Ovary (tissue), 10 donors: ENCODE data around the gene ZNHIT1. TPM values are rescaled to one million over a fixed set of nuclear protein-coding genes. Genes with fewer than 3 reads are reported as not detected.

ENCODE experiments used
- DNase-seq, 5 donors: peaks; one replicate each; pipeline ENCODE4 v3.0.0-alpha.2; 2019 to 2020
- H3K27ac ChIP-seq, 2 donors: fragments of 200-600 bp; one replicate each; pipeline versions ENCODE4 v1.5.1 to v1.8.0; 2019 to 2022
- H3K27me3 ChIP-seq: fragments of 200-600 bp; one replicate; pipeline ENCODE4 v1.8.0; 2022
- H3K36me3 ChIP-seq: fragments of 200-600 bp; sonication (generic); one replicate; pipeline ENCODE4 v1.5.1; 2019
- H3K4me1 ChIP-seq: one replicate; pipeline ENCODE4 v1.8.1; 2013; ENCODE audit warnings: mild to moderate bottlenecking, moderate library complexity; ENCODE audit not compliant: insufficient read depth
- H3K4me3 ChIP-seq: fragments of 200-600 bp; sonication (generic); one replicate; pipeline ENCODE4 v1.5.1; 2017
- H3K9me3 ChIP-seq, 2 donors: fragments of 200-600 bp in 1 of 2; sonication (generic) in 1 of 2; one replicate each; pipeline versions ENCODE4 v1.5.1 to v1.8.1; 2013 to 2019; ENCODE audit warnings: mild to moderate bottlenecking in 1 of 2, moderate library complexity in 1 of 2
- CTCF ChIP-seq, 3 donors: fragments of 450-650 bp in 2 of 3; fragments of 200-600 bp in 1 of 3; IDR thresholded peaks; one replicate each; pipeline versions ENCODE4 v1.5.1 to v1.8.0; 2016 to 2022; ENCODE audit warnings: antibody characterized with exemption in 3 of 3, mild to moderate bottlenecking in 1 of 3
- EP300 ChIP-seq: sonication (generic); formaldehyde crosslinking; IDR thresholded peaks from one replicate; pipeline ENCODE4 v1.6.1; 2017; ENCODE audit warnings: antibody characterized with exemption
- POLR2A ChIP-seq: fragments of 450-650 bp; IDR thresholded peaks from one replicate; pipeline ENCODE4 v1.6.1; 2017; ENCODE audit warnings: antibody characterized with exemption, mild to moderate bottlenecking, moderate library complexity
- WGBS, 3 donors: extraction: QIAGEN DNeasy Blood & Tissue Kit in 1 of 3; methylation state at CpG; one replicate each; pipeline versions ENCODE4 v1.1.5 to v1.1.7; 2013 to 2017; 5-methylcytosine and 5-hydroxymethylcytosine counted together
- intact Hi-C, 4 donors: fragments of 100-400 bp; cut with DNase I; formaldehyde crosslinking; loops; one replicate each; pipeline versions ENCODE4 v1.11.0 to v1.15.1; 2022 to 2023
- long read RNA-seq, 3 donors: library from polyadenylated mRNA in 2 of 3; unstranded in 2 of 3; transcript quantifications; one replicate each; pipeline ENCODE4 v2.0.0 and lab custom pipeline, GENCODE V29; 2021 to 2026
- polyA plus RNA-seq, 2 donors: library from polyadenylated mRNA; stranded (reverse); fragments of 200-250 nt in 1 of 2; fragments of 350-450 nt in 1 of 2; fragmentation: Illumina TruSeq in 1 of 2; extraction: RNeasy Lipid Tissue Mini Kit (QIAGEN cat#74804) in 1 of 2; gene quantifications; one replicate each; pipeline ENCODE4 v1.2.3, GENCODE V29; 2013 to 2014
- total RNA-seq, 7 donors: library from RNA; depleted of rRNA in 2 of 7; stranded (reverse); fragments of >200 nt in 2 of 7; fragmentation: NEBNext Ultra II Directional in 3 of 7; extraction: Animal tissue kit (Norgen Biotek cat#: 25700) in 3 of 7; gene quantifications; one replicate each; pipeline versions ENCODE4 v1.1.0 to v1.2.4, GENCODE V29; 2016 to 2023
- donor health status: DM: no; HTN: no; CAD: no; lungs with moderate emphysema.
- donor health status: DM: no; HTN: no; CAD: no.
- donor health status: Bipolar disorder and iron deficiency.
- donor health status: DM: yes; HTN: yes; CAD: no.
- donor health status: DM: no; HTN: no; CAD: no.
- donor health status: DM: yes; HTN: yes; CAD: no.

The ZNHIT1 gene
- 10 to 100 TPM; 36.2 to 84.4 (median 43.5) TPM for total RNA-seq
- polyA plus RNA-seq = 10 to 100 TPM; 27.6 to 59.7 TPM
- long read RNA-seq, donor 1, transcript ZNHIT1-201 (5 exons, 1,225 nt) = major isoform, 21 of 37 reads
- long read RNA-seq, donor 1, partial matches to known transcripts = 0 of 37 reads
- long read RNA-seq, donor 1, other reads (novel, unspliced or antisense) = 14 of 37 reads
- long read RNA-seq, donor 2, transcript ZNHIT1-201 (5 exons, 1,225 nt) = major isoform, 38 of 50 reads
- long read RNA-seq, donor 2, transcript ZNHIT1-203 (4 exons, 2,898 nt) = minor isoform, 5 of 50 reads
- long read RNA-seq, donor 2, partial matches to known transcripts = 7 of 50 reads
- long read RNA-seq, donor 2, other reads (novel, unspliced or antisense) = 0 of 50 reads
- long read RNA-seq, donor 3, transcript ZNHIT1-201 (5 exons, 1,225 nt) = major isoform, 42 of 52 reads
- long read RNA-seq, donor 3, partial matches to known transcripts = 1 of 52 reads
- long read RNA-seq, donor 3, other reads (novel, unspliced or antisense) = 8 of 52 reads

- intact Hi-C loops = no loop called here
- Histone ChIP-seq H3K36me3 (no peaks in the 10 kb centered on the region), H3K27ac (peak within 1 kb of the TSS; percentile 22 to 85), H3K27me3 (no peaks in the 10 kb centered on the region), H3K9me3 (no peaks in the 10 kb centered on the region), H3K4me1 (peaks cover 12% of the 10 kb centered on the region), H3K4me3 (peak within 1 kb of the TSS; percentile 86)
- WGBS, 3 donors = 0 to 1% (median 0%) methylated on average over 45 to 57 of the region's 57 CpGs
- DNase-seq = peak; percentile 94 to 98 (median 96)
- TF ChIP-seq POLR2A (no peak), CTCF (IDR thresholded peaks at IDR 0.05) (peak in 1 of 3 donors; percentile 8)
Measured at GRCh38 chr7:101217388-101218235, at the start of gene ZNHIT1, which contains the start of gene PLOD3. Gene ZNHIT1 (plus strand): TSS chr7:101218165. CDS start chr7:101218196, 31 bp downstream. Gene PLOD3 (minus strand): TSS chr7:101217581. CDS start chr7:101217274, 307 bp downstream.

GRCh38 chr7:101168412-101169049 lies 49.4 kb upstream of the ZNHIT1 start:
- H3K27ac ChIP-seq = no peak overlapping the region
- no peaks in the 10 kb centered on the region for H3K9me3 ChIP-seq
- WGBS, 3 donors = 0 to 2% (median 1%) methylated on average over 6 of the region's 6 CpGs
- DNase-seq = no peak
- H3K4me3 ChIP-seq = no peak overlapping the region
- no peaks in the 10 kb centered on the region for H3K36me3 ChIP-seq
- H3K27me3 ChIP-seq = peaks cover 7% of the 10 kb centered on the region
- no peak for TF ChIP-seq CTCF (IDR thresholded peaks at IDR 0.05)
- TF ChIP-seq EP300 = no peak
- no peak for TF ChIP-seq POLR2A
- H3K4me1 ChIP-seq = peaks cover 18% of the 10 kb centered on the region
- intact Hi-C loops = loop anchor here in 3 of 4 donors (5.0 to 10.0 kb wide), 3 partner anchors 74 to 274 kb away; partner anchors contain the start of gene ACHE (in 1 of the 3)

- Histone ChIP-seq H3K9me3 (no peaks in the 10 kb centered on the region), H3K36me3 (no peaks in the 10 kb centered on the region), H3K4me3 (no peak overlapping the region), H3K27me3 (peaks cover 7% of the 10 kb centered on the region), H3K27ac (no peak overlapping the region), H3K4me1 (peaks cover 12% of the 10 kb centered on the region)
- intact Hi-C loops = loop anchor here in 3 of 4 donors (5.0 to 10.0 kb wide), 3 partner anchors 73 to 274 kb away; partner anchors contain the start of gene ACHE (in 1 of the 3)
- 1 to 2% (median 1%) methylated on average over 18 of the region's 18 CpGs for WGBS, 3 donors
- DNase-seq = no peak
- no peak for TF ChIP-seq EP300
- TF ChIP-seq POLR2A = no peak
- TF ChIP-seq CTCF (IDR thresholded peaks at IDR 0.05) = no peak
Measured at GRCh38 chr7:101169110-101169837, 48.7 kb upstream of the ZNHIT1 start.
